HepG2 (cell line): ENCODE data around the gene C11orf68. TPM values are rescaled to one million over a fixed set of nuclear protein-coding genes. Genes with fewer than 3 reads are reported as not detected.

Source experiments
- ATAC-seq: fragments of 200-7000 bp; cut with Tn5 transposase; 3 replicates; pipeline ENCODE4 v1.9.1; 2020; ENCODE audit warnings: mild to moderate bottlenecking, moderate library complexity
- BruUV-seq: library from RNA; stranded (reverse); fragments of 400-500 nt; replicated peaks from 2 replicates; lab custom pipeline; 2021; lab: Mats Ljungman, UMichigan
- CTCF ChIA-PET: fragments of 300-600 bp; formaldehyde crosslinking; extraction: SDS; loops from one replicate; lab custom pipeline; 2021; ENCODE audit warnings: low total read pairs, inconsistent platforms, low intra/inter-chr PET ratio; lab: Yijun Ruan, JAX
- POLR2A ChIA-PET: fragments of 350-600 bp; sonication (Branson Sonifier 250); formaldehyde crosslinking; loops from one replicate; lab custom pipeline; 2020; ENCODE audit warnings: antibody characterized with exemption, inconsistent platforms; lab: Yijun Ruan, JAX
- DNase-seq: peaks from one replicate; pipeline ENCODE4 v3.0.0-alpha.2; 2015; ENCODE audit warnings: low spot score
- FAIRE-seq: peaks from 3 replicates; lab custom pipeline; 2011; peaks lifted over from hg19 to GRCh38; lab: Jason Lieb, UNC
- H2AFZ ChIP-seq: one replicate; pipeline ENCODE4 v1.6.1; 2011; ENCODE audit warnings: low read length, inconsistent platforms
- H3K27ac ChIP-seq: fragments of 300-600 bp; 3 replicates; pipeline ENCODE4 v1.8.0; 2011; ENCODE audit warnings: mixed run types, mild to moderate bottlenecking, mixed read lengths, low read length, inconsistent platforms; ENCODE audit not compliant: insufficient read depth; ENCODE audit errors: extremely low read length
- H3K27me3 ChIP-seq, 2 experiments: fragments of 200-600 bp in 1 of 2; 2 replicates in 1 of 2; 3 replicates in 1 of 2; pipeline versions ENCODE4 v1.6.0 to v1.8.0; 2011; ENCODE audit warnings: low read length in 2 of 2, mild to moderate bottlenecking in 2 of 2, moderate library complexity in 2 of 2, inconsistent platforms in 1 of 2; ENCODE audit not compliant: insufficient read depth in 2 of 2, control insufficient read depth in 1 of 2
- H3K36me3 ChIP-seq, 2 experiments: fragments of 200-600 bp in 1 of 2; replicated peaks in 1 of 2; 2 replicates in 1 of 2; 3 replicates in 1 of 2; pipeline versions ENCODE4 v1.5.1 to v1.8.0; 2011; ENCODE audit warnings: low read length in 2 of 2, inconsistent platforms in 1 of 2; ENCODE audit not compliant: insufficient read depth in 2 of 2, control insufficient read depth in 1 of 2
- H3K4me1 ChIP-seq: 2 replicates; pipeline ENCODE4 v1.5.1; 2012; ENCODE audit warnings: low read length, inconsistent platforms; ENCODE audit not compliant: insufficient read depth
- H3K4me2 ChIP-seq: 2 replicates; pipeline ENCODE4 v1.6.0; 2011; ENCODE audit warnings: low read depth, low read length, inconsistent platforms
- H3K4me3 ChIP-seq, 3 experiments: fragments of 200-600 bp in 1 of 3; sonication (generic), shearing (Covaris generic) in 1 of 3; replicated peaks in 1 of 3; 2 replicates each; pipeline ENCODE4 v1.5.1; 2011 to 2016; ENCODE audit warnings: low read length in 3 of 3, inconsistent platforms in 2 of 3, low read depth in 2 of 3, mild to moderate bottlenecking in 2 of 3, control low read depth in 1 of 3, mixed read lengths in 1 of 3; ENCODE audit not compliant: insufficient read depth in 1 of 3
- H3K79me2 ChIP-seq: one replicate; pipeline ENCODE4 v1.6.1; 2011; ENCODE audit warnings: low read length, inconsistent platforms; ENCODE audit not compliant: insufficient read depth
- H3K9ac ChIP-seq: 2 replicates; pipeline ENCODE4 v1.6.0; 2011; ENCODE audit warnings: mild to moderate bottlenecking, low read depth, low read length, inconsistent platforms; ENCODE audit not compliant: insufficient read depth
- H3K9me3 ChIP-seq: 2 replicates; pipeline ENCODE4 v1.5.1; 2012; ENCODE audit warnings: mild to moderate bottlenecking, low read length
- H4K20me1 ChIP-seq: 2 replicates; pipeline ENCODE4 v1.6.0; 2011; ENCODE audit warnings: inconsistent platforms, mild to moderate bottlenecking, low read length, moderate library complexity; ENCODE audit not compliant: insufficient read depth
- ATF5 ChIP-seq: sonication (generic); formaldehyde crosslinking; IDR thresholded peaks from 2 replicates; pipeline ENCODE4 v1.4.0; 2020; ENCODE audit warnings: mild to moderate bottlenecking, low read depth, missing genetic modification reagents
- CTCF ChIP-seq: sonication (generic); formaldehyde crosslinking; IDR thresholded peaks from 2 replicates; pipeline ENCODE4 v1.5.0; 2020; ENCODE audit warnings: mild to moderate bottlenecking, missing genetic modification reagents, moderate library complexity
- GABPB1 ChIP-seq: IDR thresholded peaks from 2 replicates; pipeline ENCODE4 v1.6.1; 2016; ENCODE audit warnings: mild to moderate bottlenecking, missing genetic modification reagents, moderate library complexity, missing compliant biosample characterization
- KDM2A ChIP-seq: sonication (generic); formaldehyde crosslinking; IDR thresholded peaks from 2 replicates; pipeline ENCODE4 v1.4.0; 2020; ENCODE audit warnings: low read depth, missing genetic modification reagents, borderline replicate concordance
- PAWR ChIP-seq: sonication (generic); formaldehyde crosslinking; IDR thresholded peaks from 2 replicates; pipeline ENCODE4 v1.4.0; 2020; ENCODE audit warnings: missing genetic modification reagents, mild to moderate bottlenecking, borderline replicate concordance
- PITX1 ChIP-seq: sonication (generic); formaldehyde crosslinking; IDR thresholded peaks from 2 replicates; pipeline ENCODE4 v1.5.1; 2020; ENCODE audit warnings: mild to moderate bottlenecking, missing genetic modification reagents
- PRDM15 ChIP-seq: sonication (generic); formaldehyde crosslinking; IDR thresholded peaks from 2 replicates; pipeline ENCODE4 v1.4.0; 2020; ENCODE audit warnings: missing genetic modification reagents
- SAFB2 ChIP-seq: sonication (generic); formaldehyde crosslinking; IDR thresholded peaks from 2 replicates; pipeline ENCODE4 v1.5.1; 2020; ENCODE audit warnings: missing genetic modification reagents, low read depth, mild to moderate bottlenecking, borderline replicate concordance
- ZMYM3 ChIP-seq: sonication (generic); formaldehyde crosslinking; IDR thresholded peaks from 2 replicates; pipeline ENCODE4 v1.5.1; 2020; ENCODE audit warnings: mild to moderate bottlenecking, missing genetic modification reagents
- ZNF205 ChIP-seq: IDR thresholded peaks from 2 replicates; pipeline ENCODE4 v1.6.1; 2018; ENCODE audit warnings: missing biosample characterization, missing genetic modification reagents
- ZNF574 ChIP-seq: sonication (generic); formaldehyde crosslinking; IDR thresholded peaks from 2 replicates; pipeline ENCODE4 v1.4.0; 2020; ENCODE audit warnings: missing genetic modification reagents
- WGBS: methylation state at CpG from one replicate; pipeline ENCODE4 v1.1.6; 2017; ENCODE audit warnings: low lambda C conversion rate; 5-methylcytosine and 5-hydroxymethylcytosine counted together
- in situ Hi-C: cut with HindIII; loops from 2 replicates; pipeline ENCODE4 v1.10.0; 2017; ENCODE audit warnings: low pct_unique_long_range_greater_than_20kb; ENCODE audit not compliant: extremely low pct_ligation_motif_present
- intact Hi-C: fragments of 100-400 bp; cut with micrococcal nuclease; formaldehyde crosslinking; loops from one replicate; pipeline ENCODE4 v1.10.0; 2022; ENCODE audit not compliant: unreplicated experiment
- polyA plus RNA-seq, 8 experiments: library from polyadenylated mRNA; depleted of rRNA in 3 of 8; stranded (reverse) in 7 of 8; unstranded in 1 of 8; fragments of >200 nt; fragmentation: Illumina TruSeq in 4 of 8; extraction: Trizol in 4 of 8; gene quantifications; 2 replicates each; pipeline versions ENCODE4 v1.2.1 to v1.2.3, GENCODE V29; 2011 to 2016; ENCODE audit warnings: low read depth in 4 of 8, missing spikeins in 1 of 8, mixed read lengths in 1 of 8; ENCODE audit not compliant: insufficient read depth in 1 of 8
- total RNA-seq, 5 experiments: library from RNA; depleted of rRNA; stranded (reverse); fragments of >200 nt; fragmentation: Illumina TruSeq; extraction: Trizol; gene quantifications; 2 replicates each; pipeline ENCODE4 v1.2.3, GENCODE V29; 2016; ENCODE audit warnings: low read depth in 1 of 5

C11orf68 gene
- total and polyA plus RNA-seq, 2 of the 13 experiments (the other 11 are each of a cell fraction or from before 2014, with no cell fraction given): 8.4 to 28.3 TPM

GRCh38 chr11:65884716-65885092 is 34.2 kb downstream of the C11orf68 start:
- ChIA-PET POLR2A (interaction anchor here (0.6 to 1.7 kb wide), 8 partner anchors 10 to 140 kb away, joined by 3 to 11 read pairs (median 3); partner anchors contain the start of genes CFL1, FOSL1 and MUS81), CTCF (interaction anchor here (0.7 to 2.9 kb wide), 13 partner anchors 9 to 178 kb away, joined by 3 to 77 read pairs (median 5); partner anchors contain the start of genes FOSL1, KAT5, MUS81 and SART1)
- Histone ChIP-seq H3K4me2 (no peak overlapping the region), H3K4me3 (no peak overlapping the region), H2AFZ (no peak overlapping the region), H3K4me1 (peaks cover 48% of the 10 kb centered on the region), H3K79me2 (no peaks in the 10 kb centered on the region), H3K36me3 (peaks cover 4 to 19% of the 10 kb centered on the region in 2 experiments; a peak in 4 of 5 replicates), H4K20me1 (no peaks in the 10 kb centered on the region), H3K9me3 (no peaks in the 10 kb centered on the region), H3K27ac (no peak overlapping the region), H3K9ac (no peak overlapping the region), H3K27me3 (no peaks in the 10 kb centered on the region; a peak in 1 of 5 replicates)
- peak; percentile 41 for ATAC-seq
- intact Hi-C loops: loop anchor here (5.0 kb wide), 1 partner anchor 48 kb away; no protein-coding TSS in a partner anchor
- DNase-seq: peak; percentile 60
- no TSS peak for BruUV-seq
- in situ Hi-C loops: loop anchor here (5.0 kb wide), 1 partner anchor 103 kb away; no protein-coding TSS in a partner anchor
- FAIRE-seq: peak; percentile 48
- 0% methylated on average over 3 of the region's 9 CpGs for WGBS
- peak; percentile 48 for TF ChIP-seq GABPB1
- peak; percentile 98 for TF ChIP-seq CTCF (CRISPR knock-in tag)
- peak; percentile 20; the same call in 1 of the 2 replicates for TF ChIP-seq PITX1 (CRISPR knock-in tag)
- 0 out of 2 replicates have a peak, but pooled peaks have one; percentile 37 for TF ChIP-seq ZMYM3 (CRISPR knock-in tag)
- TF ChIP-seq SAFB2 (CRISPR knock-in tag): no peak
- TF ChIP-seq KDM2A (CRISPR knock-in tag): peak; percentile 78
- TF ChIP-seq ZNF205: peak; percentile 69; the same call in 1 of the 2 replicates
- no peak for TF ChIP-seq PAWR
- no peak for TF ChIP-seq ATF5
- TF ChIP-seq ZNF574 (CRISPR knock-in tag): peak; percentile 73
- no peak for TF ChIP-seq PRDM15 (CRISPR knock-in tag)
